ENCODE data around the gene GREB1L. TPM values are rescaled to one million over a fixed set of nuclear protein-coding genes. Genes with fewer than 3 reads are reported as not detected.
"Not testable (repeated sequence)": the region's sequence is repeated elsewhere in the genome, so short reads cannot be mapped to it uniquely, and the experiment has no call there.

GREB1L gene
- total RNA-seq, 1 donor from 2014 or later, result 0.70 TPM

DNA sequence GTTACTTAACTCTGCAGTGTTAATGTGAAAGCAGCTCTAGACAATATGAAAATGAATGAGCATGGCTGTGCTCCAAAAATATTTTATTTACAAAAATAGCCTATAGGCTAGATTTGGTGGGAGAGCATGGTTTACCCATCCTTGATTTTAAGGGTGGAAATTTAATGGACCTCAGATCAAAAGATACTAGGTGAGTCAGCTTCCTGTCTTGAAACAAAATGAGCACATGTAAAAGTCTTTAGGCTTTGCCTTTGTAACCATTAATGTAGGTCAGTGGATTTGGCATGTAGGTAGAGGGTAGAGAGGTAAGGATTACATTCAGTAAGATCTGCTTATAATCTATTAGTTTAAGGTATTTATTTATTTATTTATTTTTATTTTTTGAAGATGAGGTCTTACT lies 72.7 kb downstream of the GREB1L start:
- TF ChIP-seq, protein P1, sequence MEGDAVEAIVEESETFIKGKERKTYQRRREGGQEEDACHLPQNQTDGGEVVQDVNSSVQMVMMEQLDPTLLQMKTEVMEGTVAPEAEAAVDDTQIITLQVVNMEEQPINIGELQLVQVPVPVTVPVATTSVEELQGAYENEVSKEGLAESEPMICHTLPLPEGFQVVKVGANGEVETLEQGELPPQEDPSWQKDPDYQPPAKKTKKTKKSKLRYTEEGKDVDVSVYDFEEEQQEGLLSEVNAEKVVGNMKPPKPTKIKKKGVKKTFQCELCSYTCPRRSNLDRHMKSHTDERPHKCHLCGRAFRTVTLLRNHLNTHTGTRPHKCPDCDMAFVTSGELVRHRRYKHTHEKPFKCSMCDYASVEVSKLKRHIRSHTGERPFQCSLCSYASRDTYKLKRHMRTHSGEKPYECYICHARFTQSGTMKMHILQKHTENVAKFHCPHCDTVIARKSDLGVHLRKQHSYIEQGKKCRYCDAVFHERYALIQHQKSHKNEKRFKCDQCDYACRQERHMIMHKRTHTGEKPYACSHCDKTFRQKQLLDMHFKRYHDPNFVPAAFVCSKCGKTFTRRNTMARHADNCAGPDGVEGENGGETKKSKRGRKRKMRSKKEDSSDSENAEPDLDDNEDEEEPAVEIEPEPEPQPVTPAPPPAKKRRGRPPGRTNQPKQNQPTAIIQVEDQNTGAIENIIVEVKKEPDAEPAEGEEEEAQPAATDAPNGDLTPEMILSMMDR (IDR thresholded peaks at IDR 0.05), result no peak
- Mint-ChIP-seq H3K27me3 (ENCODE audit: unreplicated experiment) (peaks cover 4% of the 10 kb centered on the region), H3K4me1 (ENCODE audit: unreplicated experiment) (no peaks in the 10 kb centered on the region), H3K4me3 (ENCODE audit: unreplicated experiment) (no peak overlapping the region), H3K27ac (ENCODE audit: unreplicated experiment) (no peak overlapping the region), H3K9me3 (ENCODE audit: unreplicated experiment) (no peaks in the 10 kb centered on the region), H3K36me3 (ENCODE audit: unreplicated experiment) (no peaks in the 10 kb centered on the region)
- no peak for DNase-seq (ENCODE audit: extremely low spot score, unreplicated experiment)

DNA sequence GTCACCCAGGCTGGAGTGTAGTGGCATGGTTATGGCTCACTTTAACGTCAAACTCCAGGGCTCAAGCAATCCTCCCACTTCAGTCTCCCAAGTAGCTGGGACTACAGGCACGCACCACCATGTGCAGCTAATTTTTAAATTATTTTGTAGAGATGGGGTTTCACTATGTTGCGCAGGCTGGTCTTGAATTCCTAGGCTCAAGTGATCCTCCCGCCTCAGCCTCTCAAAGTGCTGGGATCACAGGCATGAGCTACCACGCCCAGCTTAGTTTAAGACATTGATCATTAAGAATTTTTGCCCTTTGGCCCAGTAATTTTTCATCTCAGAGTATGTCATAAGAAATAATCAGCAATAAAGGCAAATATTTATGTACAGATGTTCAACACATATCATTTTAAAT lies 73.1 kb downstream of the GREB1L start:
- not testable (repeated sequence) for H3K4me3 Mint-ChIP-seq (ENCODE audit: unreplicated experiment); H3K27me3 Mint-ChIP-seq (ENCODE audit: unreplicated experiment); H3K36me3 Mint-ChIP-seq (ENCODE audit: unreplicated experiment); DNase-seq (ENCODE audit: extremely low spot score, unreplicated experiment); H3K4me1 Mint-ChIP-seq (ENCODE audit: unreplicated experiment); H3K9me3 Mint-ChIP-seq (ENCODE audit: unreplicated experiment); H3K27ac Mint-ChIP-seq (ENCODE audit: unreplicated experiment)

DNA sequence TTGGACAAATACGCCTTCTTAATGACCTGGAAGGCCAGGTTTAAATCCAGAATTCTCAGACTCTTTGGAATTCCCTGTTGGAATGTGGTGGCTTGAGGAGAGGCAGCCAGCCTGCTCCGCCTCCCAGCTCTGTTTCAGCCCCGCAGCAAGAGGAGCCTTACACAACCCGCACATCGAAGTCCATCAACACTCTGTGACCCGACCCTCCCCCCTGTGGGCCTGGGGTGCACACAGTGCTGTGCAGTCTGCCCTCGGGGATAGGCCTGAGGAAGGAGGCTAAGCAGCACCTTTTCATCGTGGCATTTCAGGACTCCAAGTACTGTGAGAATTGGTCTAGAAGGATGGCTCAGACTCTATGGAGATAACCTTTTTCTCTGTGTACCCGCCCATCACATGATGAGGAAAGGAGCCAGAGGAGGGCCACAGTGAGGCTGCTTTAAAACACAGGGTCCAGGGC lies 73.7 kb downstream of the GREB1L start:
- Mint-ChIP-seq H3K9me3 (ENCODE audit: unreplicated experiment) (no peaks in the 10 kb centered on the region), H3K27ac (ENCODE audit: unreplicated experiment) (no peak overlapping the region), H3K27me3 (ENCODE audit: unreplicated experiment) (no peaks in the 10 kb centered on the region), H3K4me3 (ENCODE audit: unreplicated experiment) (no peak overlapping the region), H3K4me1 (ENCODE audit: unreplicated experiment) (no peaks in the 10 kb centered on the region), H3K36me3 (ENCODE audit: unreplicated experiment) (no peaks in the 10 kb centered on the region)
- DNase-seq (ENCODE audit: extremely low spot score, unreplicated experiment), result no peak
- TF ChIP-seq, protein P1 (IDR thresholded peaks at IDR 0.05), result no peak

DNA sequence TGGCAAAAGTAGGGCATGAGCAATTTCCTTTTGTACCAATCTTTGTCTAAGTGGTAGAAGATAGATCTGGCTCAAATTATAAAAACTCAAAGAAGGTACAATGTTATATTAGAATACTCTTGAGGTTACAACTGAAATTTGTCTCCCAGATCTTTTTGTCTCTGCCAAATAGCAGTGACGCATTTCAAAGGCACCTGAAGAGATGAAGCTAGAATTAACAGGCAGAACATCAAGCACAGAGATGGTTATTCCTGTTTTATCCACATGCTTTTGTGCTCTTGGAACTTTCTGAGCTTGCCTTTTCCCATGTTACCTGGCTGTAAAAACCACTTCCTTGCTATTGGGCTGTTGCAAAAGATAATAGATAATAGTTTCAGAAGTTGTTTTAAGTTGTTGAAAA lies 74.3 kb downstream of the GREB1L start:
- Mint-ChIP-seq H3K4me3 (ENCODE audit: unreplicated experiment) (no peak overlapping the region), H3K27me3 (ENCODE audit: unreplicated experiment) (no peaks in the 10 kb centered on the region), H3K9me3 (ENCODE audit: unreplicated experiment) (no peaks in the 10 kb centered on the region), H3K27ac (ENCODE audit: unreplicated experiment) (no peak overlapping the region), H3K36me3 (ENCODE audit: unreplicated experiment) (no peaks in the 10 kb centered on the region), H3K4me1 (ENCODE audit: unreplicated experiment) (no peaks in the 10 kb centered on the region)
- TF ChIP-seq, protein P1 (IDR thresholded peaks at IDR 0.05), result no peak
- DNase-seq (ENCODE audit: extremely low spot score, unreplicated experiment), result no peak

DNA sequence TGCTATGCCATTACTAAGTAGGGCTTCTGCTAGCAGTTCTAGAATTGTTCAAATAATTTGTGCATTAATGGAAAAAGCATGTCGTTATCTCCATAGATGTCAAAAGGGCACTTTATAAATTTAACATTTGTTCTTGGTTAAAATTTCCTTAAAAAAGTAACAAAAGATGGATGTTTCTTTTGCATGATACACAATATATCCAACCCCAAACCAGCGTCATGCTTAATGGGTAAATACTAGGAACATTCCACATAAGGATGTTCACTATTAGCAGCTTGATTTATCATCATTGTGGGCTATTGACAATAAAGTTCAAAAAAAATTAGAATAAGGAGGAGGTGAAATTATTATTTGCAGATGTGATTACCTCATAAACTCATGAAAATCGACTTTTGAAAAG lies 79.7 kb downstream of the GREB1L start:
- no peak for DNase-seq (ENCODE audit: extremely low spot score, unreplicated experiment)
- H3K36me3 Mint-ChIP-seq (ENCODE audit: unreplicated experiment), result no peaks in the 10 kb centered on the region
- TF ChIP-seq, protein P1 (IDR thresholded peaks at IDR 0.05), result no peak
- H3K27me3 Mint-ChIP-seq (ENCODE audit: unreplicated experiment), result peaks cover 5% of the 10 kb centered on the region
- H3K4me1 Mint-ChIP-seq (ENCODE audit: unreplicated experiment), result no peaks in the 10 kb centered on the region
- H3K4me3 Mint-ChIP-seq (ENCODE audit: unreplicated experiment), result no peak overlapping the region
- no peaks in the 10 kb centered on the region for H3K9me3 Mint-ChIP-seq (ENCODE audit: unreplicated experiment)
- no peak overlapping the region for H3K27ac Mint-ChIP-seq (ENCODE audit: unreplicated experiment)

DNA sequence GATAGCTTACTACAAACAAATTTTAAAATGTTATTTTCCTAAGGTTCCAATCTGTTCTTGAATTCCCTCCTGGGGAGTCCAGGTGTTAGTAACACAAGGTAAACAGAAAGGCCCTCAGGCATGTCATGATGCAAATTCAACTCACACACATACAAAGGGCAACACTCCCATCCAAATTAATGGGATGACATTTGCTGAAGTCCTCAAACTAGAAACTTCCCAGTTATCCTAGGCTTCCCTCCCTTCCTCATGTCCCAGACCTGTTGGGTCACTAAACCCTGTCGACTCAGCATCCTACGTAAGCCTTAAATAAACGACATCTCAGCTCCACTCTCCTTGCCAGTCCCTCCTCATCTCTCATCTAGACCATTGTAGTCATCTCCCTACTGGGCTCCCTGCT lies 85.1 kb downstream of the GREB1L start:
- TF ChIP-seq, protein P1 (IDR thresholded peaks at IDR 0.05), result no peak
- peaks cover 18% of the 10 kb centered on the region for H3K27me3 Mint-ChIP-seq (ENCODE audit: unreplicated experiment)
- peaks cover 11% of the 10 kb centered on the region for H3K4me1 Mint-ChIP-seq (ENCODE audit: unreplicated experiment)
- no peaks in the 10 kb centered on the region for H3K9me3 Mint-ChIP-seq (ENCODE audit: unreplicated experiment)
- no peak overlapping the region for H3K27ac Mint-ChIP-seq (ENCODE audit: unreplicated experiment)
- no peaks in the 10 kb centered on the region for H3K36me3 Mint-ChIP-seq (ENCODE audit: unreplicated experiment)
- H3K4me3 Mint-ChIP-seq (ENCODE audit: unreplicated experiment), result no peak overlapping the region
- DNase-seq (ENCODE audit: extremely low spot score, unreplicated experiment), result no peak

All from osteocyte (in vitro differentiated cells).